OCI-M1 (cell line): ENCODE data around the gene TMEM129.
A peak's percentile ranks its signal among the peaks of the same experiment; 100 is the strongest.
"Not testable (repeated sequence)": the region's sequence is repeated elsewhere in the genome, so short reads cannot be mapped to it uniquely, and the experiment has no call there.

Experiments
- DNase-seq: peaks from one replicate; lab custom pipeline; 2025; lab: John Stamatoyannopoulos, UW

The TMEM129 gene

DNA sequence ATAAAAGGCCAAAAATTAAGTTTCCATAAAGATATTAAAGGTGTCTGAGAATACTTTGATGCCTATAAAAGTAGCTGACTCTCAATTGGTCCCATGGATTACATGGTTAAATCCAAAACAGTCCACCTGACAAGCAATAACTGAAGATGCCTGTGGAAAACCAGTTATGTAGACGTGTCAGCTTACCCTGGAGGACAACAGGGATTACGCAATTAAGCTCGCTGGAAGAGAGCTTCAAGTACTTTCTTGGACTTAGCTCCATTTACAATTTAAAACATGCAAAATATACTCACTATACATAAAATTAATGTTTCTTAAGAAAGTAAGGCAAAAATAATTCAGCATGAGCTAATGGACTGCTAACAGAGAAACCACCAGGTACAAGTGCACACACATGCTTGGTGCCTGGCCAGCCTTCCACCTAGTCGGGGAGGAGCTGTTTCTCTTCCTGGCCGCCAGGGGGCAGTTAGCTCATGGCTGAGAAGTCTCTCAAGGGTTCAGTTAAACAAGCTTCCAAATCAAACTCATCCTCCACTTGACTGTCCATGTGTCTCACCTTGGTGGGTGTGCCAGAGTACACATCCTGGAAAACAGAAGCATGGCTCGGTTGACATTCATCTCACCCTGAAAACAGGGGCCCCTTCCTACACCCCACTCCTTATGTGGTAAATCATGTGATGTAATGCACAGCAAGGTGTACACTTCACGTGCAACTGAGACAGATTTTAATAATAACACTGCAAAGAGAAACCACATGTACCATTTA lies 27.8 kb downstream of the TMEM129 start:
- peak; percentile 81 for DNase-seq

DNA sequence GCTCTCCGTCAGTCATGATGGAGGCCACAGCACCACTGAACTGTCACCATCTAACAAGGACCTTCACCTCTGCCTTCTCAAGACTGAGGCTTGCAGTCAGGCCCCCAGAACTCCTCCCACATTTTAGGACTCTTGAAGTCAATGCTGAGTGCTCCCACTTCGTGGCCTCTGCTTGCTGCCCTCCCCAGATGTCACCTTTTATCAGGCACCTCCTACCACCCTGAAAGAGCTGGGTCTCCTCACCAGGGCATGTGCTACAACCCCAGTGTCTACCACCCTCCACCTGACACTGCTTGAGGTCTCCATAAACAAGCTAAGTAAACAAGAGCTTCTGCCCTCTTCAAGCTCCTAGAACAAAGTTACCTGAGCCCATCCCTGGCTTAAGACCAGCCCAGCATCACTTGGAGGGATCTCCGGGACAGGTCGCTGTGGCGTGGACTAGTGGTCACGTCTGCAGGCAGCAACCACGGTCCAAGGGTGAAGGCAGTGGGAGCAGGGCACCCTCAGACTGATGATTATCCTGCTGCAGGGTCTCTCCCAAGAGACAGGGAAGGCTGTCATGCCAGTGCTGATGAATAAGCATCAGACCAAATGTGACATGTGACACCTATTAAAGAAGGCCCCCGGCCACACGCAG lies 29.3 kb downstream of the TMEM129 start:
- DNase-seq = no peak

DNA sequence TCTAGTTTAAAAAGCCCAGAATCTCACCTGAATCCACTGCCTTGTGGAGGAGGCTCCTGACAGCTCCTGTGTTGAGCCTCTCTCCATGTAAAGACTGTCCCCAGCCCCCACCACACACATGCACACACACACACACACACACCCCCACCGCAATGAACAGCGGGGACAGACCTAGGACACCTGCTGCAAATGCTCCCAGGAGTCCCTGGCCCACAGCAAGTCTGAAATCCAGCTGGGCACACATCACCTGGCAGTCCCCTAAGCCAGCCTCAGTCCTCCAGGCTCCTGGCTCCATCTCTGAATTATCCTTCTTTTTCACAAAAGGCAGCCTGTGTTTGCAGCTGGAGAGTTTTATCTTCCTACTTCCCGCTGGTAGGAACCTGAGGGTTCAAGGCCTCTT lies 30.4 kb downstream of the TMEM129 start:
- DNase-seq = no peak

DNA sequence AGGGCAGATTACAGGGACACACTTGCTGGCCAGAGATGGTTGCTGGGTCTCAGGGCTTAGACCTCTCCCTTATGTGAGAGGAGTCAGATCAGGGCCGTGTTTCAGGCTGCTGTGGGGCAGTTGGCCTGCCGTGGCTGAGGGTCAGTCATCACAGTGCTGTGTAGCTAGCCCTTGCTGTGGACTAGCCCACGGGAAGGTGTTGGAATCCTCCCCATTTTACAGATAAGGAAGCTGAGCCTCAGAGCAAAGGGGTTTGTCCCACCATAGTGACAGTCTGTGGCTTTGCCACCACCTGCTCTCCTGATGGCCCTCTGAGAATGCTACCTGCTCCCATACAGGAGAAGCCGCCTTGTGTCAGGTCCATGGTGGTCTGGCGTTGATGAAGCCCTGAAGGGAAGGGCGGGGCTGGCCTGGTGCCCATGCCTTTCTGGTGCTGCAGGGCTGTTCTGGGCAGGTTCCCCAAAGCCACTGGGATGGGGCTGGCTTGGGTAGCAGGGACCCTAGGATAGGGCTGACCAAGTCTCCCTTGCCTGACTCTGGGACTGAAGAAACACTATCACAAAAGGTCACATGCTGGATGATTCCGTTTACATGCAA lies 34.6 kb downstream of the TMEM129 start:
- DNase-seq = no peak

DNA sequence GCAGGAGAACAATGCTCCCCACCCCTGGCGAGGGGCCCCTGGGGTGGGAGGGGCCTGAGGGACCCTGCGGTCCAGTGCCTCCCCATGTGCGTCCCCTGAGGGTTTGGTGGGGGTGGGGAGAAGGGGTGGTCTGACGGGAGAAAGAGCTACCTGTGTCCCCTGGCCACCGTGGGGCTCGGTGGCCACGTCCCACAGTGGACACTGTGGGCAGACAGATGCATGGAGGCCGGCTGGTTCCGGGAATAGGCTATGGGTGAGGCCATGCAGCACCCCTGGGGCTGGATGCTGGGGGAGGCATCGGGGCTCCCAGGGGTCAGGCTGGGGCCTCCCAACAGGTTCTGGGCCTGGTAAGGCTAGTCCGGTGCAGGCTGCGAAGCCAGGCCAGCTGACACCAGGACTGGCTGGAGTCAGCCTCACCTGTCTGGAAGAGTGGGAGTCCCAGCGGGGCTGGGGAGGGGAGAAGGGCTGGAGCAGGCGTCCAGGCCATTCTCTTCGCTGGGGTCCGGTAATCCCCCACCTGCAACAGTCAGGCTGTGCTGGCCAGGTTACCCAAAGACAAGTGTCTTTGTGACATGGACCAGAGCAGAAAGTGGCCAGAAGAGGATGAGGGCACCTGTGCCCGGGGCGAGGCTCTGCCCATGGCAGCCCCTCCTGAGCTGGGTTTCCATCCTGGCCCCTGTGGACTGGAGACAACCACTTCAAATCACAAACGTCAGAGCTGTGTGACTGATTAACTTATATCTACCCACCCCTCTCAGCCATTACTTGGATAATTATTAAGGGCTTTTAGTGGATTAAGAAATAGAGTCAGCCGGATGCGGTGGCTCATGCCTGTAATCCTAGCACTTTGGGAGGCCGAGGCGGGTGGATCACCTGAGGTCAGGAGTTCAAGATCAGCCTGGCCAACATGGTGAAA lies 35.6 kb downstream of the TMEM129 start:
- no peak for DNase-seq

GRCh38 chr4:1684506-1685234 lies 36.5 kb downstream of the TMEM129 start:
- no peak for DNase-seq

- peak; percentile 92 for DNase-seq
Observed at GRCh38 chr4:1683736-1684505, 37.2 kb downstream of the TMEM129 start, which contains the start of gene FAM53A. Gene FAM53A (minus strand): TSS chr4:1684313. CDS start chr4:1668741, 15,572 bp downstream.

- peak; percentile 8 for DNase-seq
Observed at GRCh38 chr4:1683261-1683735, 37.8 kb downstream of the TMEM129 start.

DNA sequence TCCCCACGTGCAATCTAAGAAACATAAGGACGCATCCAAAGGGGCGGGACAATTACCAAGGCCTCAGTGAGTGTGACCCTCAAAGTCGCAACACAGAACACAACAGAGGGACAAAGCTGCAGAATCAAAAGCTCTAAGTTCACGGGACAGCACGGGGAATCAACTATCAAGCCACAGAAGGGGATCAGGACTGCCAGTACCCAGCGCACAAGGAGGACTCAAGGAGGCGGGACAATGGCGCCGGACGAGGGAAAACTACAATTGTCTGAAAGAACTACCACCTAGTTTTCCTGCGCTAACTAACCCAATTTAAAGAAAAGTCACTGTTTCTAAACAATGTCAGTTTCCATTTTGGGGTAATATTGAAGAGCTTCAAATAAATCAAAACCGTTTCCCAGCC lies 38.3 kb downstream of the TMEM129 start:
- no peak for DNase-seq

DNA sequence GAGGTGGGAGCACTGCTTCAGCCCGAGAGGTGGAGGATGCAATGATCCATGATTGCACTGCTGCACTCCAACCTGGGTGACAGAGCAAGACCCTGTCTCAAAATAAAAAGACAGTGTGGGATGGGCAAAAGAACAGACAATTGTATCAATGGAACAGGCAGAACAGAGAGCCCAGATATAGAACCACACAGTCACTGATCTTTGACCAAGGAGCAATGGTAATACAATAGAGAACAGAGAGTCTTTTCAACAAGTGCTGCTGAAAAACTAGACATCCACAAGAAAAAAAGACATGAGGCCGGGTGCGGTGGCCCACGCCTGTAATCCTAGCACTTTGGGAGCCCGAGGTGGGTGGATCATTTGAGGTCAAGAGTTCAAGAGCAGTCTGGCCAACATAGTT lies 42.9 kb downstream of the TMEM129 start:
- DNase-seq = no peak

- peak; percentile 47 for DNase-seq
Observed at GRCh38 chr4:1676605-1677525, 44.3 kb downstream of the TMEM129 start.

GRCh38 chr4:1675802-1676137 lies 45.4 kb downstream of the TMEM129 start:
- DNase-seq = no peak

DNA sequence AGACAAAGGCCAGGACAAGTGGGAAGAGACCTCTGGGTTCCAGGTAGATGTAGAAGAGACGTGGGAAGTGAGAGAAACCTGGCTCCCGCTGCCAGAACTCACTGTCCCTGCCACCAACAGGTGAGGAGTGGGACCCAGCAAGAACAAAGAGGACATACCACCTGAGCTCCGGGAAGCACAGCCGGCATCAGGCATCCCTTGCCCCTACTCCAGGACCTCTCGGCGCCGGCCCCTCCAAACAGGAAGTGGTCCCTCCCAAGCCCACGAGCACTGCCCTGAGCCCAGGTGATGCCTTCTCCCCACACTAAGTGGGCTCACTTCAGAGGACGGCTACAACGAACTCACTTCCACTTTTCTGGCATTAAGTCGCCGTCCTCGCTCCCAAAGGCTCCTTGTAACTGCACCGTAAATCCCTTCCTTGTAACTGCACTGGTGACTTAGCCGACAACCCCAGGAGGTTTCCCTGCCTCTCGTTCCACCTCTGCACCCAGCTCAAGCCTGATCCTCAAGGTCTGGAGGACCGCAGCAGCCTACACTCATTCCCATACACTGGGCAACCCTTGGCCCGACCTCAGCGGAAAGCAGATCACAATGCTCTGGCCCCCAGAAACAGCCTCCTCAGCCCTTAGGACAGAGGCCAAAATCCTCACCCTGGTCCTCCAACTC lies 45.9 kb downstream of the TMEM129 start:
- no peak for DNase-seq

DNA sequence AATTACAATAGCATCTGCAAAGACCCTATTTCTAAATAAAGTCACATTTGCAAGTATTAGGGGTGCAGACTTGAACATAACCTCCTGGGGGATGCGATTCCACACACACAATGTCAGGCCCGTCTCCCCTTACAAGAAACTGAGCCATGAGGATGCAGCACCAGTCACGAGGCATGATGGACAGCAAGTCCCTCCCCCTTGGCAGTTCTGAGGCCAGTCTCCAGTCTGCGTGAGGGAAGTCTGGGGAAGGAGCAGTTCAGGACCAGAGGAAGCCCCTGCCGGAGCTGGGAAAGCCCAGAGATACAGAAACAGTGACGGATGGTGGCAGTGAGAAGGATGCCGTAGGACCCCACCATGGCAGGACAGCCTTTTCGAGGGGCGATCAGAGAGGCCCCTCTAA lies 46.4 kb downstream of the TMEM129 start:
- no peak for DNase-seq

DNA sequence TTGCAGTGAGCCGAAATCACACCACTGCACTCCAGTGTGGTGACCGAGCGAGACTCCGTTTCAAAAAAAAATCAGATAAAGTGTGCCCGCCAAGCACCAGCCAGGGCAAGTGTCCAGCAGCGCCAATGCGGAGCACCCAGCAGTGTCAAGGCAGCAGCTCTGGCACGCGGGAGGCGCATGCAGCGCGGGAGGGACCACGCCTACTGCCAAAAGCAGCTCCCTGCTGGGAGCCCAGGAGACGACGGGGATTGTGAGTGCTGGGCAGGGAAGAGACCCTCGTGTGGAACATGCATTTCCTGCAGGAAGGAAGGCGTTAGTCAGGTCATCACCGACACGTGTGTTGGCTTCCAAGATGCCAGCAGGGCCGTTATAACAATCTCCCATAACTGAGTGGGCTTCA lies 47.5 kb downstream of the TMEM129 start:
- DNase-seq = no peak

- not testable (repeated sequence) for DNase-seq
Observed at GRCh38 chr4:1671011-1671410, 50.1 kb downstream of the TMEM129 start.

DNA sequence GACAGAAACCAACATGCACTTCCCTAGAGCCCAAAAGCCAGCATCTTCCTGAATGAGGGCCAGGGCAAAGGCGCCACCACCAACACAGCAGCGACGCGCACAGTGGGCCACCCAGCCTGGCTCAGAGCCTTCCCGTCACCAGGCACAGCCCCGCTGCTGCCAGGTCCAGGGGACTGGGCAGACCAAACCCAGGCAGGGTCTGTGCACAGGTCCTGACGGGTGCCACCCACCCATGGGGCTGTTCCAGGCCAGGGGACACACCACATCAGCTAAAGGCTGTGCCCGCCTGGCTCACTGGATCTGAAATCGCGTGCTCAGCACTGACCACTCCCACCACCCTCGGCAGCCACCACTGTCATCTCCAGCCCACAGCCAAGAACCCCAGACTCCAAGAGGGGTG lies 50.8 kb downstream of the TMEM129 start:
- no peak for DNase-seq

- no peak for DNase-seq
Observed at GRCh38 chr4:1669850-1670249, 51.3 kb downstream of the TMEM129 start.

DNA sequence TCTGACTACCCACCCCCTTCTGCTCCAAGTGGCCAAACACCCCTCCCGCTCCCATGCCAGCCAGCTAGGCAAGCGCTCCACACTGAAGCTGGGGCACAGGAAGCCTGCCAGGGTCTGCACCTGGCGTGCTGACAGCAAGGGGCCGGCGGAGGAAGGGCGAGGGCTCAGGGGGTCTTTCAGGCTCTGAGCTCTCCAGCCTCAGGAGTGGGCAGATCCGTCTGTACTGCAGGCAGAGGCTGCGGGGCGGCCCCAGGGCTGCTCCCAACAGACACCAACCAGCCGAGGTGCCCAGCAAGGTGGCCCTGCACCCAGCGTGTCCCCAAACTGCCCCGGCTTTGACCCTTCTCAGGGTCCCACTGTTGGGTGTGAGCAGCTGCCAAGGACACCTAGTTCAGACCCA lies 51.9 kb downstream of the TMEM129 start:
- no peak for DNase-seq
